Inflammatory macrophage treated with lipopolysaccharide for 1 hour (primary cell): ENCODE measurements around the gene PRTFDC1.
"Not testable (repeated sequence)": the region's sequence is repeated elsewhere in the genome, so short reads cannot be mapped to it uniquely, and the experiment has no call there.

Experiments used
- DNase-seq, 2 donors: peaks; one replicate each; pipeline ENCODE4 v3.0.0-alpha.2; 2020 to 2022

The PRTFDC1 gene, protein sequence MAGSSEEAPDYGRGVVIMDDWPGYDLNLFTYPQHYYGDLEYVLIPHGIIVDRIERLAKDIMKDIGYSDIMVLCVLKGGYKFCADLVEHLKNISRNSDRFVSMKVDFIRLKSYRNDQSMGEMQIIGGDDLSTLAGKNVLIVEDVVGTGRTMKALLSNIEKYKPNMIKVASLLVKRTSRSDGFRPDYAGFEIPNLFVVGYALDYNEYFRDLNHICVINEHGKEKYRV

DNA sequence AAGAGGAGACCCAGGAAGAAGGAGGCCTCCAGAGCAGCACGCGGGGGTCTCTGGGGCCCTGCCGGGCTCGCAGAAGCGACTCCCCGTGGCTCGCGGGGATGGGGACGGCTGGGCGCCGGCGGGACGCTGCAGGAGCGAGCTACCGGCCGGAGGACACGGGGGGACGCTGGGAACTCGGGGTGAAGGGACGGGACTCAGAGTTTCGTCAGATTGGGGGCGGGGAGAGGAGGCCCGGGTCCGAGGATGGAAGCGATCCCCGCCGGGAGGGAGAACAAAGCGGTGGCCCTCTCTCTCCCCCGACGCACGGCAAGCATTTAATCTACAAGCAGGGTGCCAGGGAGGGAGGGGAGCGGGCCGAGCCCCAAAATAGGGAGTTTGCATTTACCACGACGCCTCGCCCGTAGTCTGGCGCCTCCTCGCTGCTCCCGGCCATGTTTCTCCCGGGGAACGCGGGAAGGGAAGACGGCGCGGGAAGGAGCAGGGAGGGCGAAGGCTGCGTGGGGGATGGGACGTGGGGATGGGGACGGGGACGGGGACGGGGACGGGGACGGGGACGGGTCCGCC lies at the start of gene PRTFDC1:
Gene PRTFDC1 (minus strand): TSS at position 464 of the 564 bp plus-strand sequence. CDS start 31 bp downstream, at position 433.
- peak in 1 of 2 donors; percentile 11 for DNase-seq

DNA sequence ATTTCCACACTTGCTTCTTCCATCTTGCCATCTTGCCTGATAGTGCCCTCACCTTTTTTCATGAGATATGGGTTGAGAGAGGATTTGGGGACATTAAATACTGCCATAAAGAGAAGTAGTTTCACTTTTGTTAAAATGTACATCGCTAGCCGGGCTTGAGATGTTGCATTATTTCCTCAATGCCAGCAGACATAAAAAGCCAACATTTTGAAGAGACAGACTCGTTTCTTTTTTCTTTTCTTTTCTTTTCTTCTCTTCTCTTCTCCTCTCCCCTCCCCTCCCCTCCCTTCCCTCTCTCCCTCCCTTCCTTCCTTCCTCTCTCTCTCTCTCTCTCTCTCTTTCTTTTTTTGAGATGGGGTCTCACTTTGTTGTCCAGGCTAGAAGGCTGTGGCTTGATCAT lies 45.6 kb upstream of the PRTFDC1 start:
- no peak for DNase-seq

- DNase-seq, result no peak
Measured at GRCh38 chr10:24995072-24995471, 42.7 kb upstream of the PRTFDC1 start.

DNA sequence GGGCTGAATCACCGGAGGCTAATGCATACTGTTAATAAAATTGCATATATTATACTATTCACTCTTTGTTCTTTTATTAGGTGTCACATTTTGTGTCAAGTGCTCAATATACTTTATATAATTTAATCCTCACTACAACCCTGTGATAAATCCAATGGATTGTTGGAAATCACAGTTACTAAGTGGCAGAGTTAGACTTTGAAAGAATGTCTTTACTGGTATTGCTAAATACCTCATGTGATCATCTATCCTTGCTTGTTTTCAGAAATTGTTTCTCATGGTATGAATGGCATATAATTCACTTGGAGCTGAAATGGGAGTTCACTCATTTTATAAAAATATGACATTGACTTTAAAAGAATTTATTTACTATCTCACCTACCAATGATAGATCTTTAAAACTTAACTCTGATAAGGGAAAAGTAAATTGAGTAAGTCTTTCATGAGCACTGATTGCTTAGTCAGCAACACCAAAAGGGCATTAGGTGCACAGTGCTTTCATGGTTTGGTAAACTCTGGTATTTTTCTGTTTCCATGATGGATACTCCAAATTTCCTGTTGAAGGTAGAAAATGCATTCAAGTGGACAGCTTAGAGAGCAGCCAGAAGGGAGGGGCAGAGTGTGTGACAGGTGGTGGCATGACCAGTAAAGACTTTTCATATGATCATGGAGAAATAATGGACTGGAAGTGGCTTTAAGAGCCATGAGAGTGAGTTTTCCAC lies 41.0 kb upstream of the PRTFDC1 start:
- no peak for DNase-seq

- no peak for DNase-seq
Measured at GRCh38 chr10:24992512-24993133, 40.2 kb upstream of the PRTFDC1 start.

- DNase-seq, result no peak
Measured at GRCh38 chr10:24991298-24991697, 38.9 kb upstream of the PRTFDC1 start.

DNA sequence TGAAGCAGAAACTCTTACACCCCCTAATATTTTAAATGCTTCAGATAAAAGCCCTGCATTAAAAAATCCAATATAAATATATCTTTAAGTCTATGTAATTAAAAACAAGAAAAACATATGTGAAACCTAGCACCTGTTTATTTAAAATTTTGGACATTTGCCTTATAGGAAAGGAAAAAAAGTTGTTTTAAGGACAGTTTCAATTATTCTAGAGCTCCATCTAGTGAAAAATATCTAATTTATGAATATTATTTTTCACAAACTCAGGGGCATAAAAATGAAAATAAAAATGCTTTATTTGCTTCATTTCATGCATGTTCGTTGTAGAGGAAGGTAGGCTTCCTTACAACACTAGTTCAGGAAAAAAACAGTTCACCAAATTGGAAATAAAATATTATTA lies 37.5 kb upstream of the PRTFDC1 start:
- DNase-seq, result no peak

DNA sequence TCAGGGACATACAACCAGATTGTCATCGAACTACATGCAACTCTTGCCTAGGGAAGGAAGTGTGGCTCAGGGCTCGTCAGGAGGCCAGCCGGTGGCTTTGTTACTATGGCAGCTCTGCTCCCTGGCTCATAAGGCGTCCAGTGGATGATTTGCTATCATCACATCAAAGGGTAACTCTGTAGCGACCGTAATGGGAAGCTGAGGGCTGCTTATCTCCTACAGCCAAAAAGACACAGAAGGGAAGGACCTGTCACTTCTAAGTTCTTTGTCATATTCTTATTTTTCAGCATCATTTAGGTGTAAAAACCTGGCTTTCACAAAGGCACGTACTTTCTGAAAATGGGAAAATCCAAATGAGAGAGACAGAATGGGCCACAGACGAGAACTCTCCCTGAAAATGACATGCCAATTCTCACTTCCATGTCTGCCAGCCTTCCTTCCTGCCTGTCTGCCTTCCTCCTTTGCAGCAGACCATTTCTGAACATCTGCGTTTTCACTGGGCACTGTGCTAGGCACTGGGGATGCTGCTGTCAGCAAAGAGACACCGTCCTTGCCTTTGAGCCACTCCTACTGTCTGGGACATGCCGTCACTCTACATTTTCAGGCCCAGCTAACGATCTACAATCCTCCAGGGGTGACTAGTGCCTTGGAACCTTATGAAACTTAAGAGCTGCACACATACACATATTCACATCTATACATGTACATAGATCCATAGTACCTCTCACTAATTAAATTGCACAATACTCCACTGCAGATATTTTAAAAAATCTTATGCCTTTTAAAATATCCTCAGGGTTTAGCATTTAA lies 36.6 kb upstream of the PRTFDC1 start:
- DNase-seq, result no peak

GRCh38 chr10:24984906-24985305 lies 32.5 kb upstream of the PRTFDC1 start:
- no peak for DNase-seq

DNA sequence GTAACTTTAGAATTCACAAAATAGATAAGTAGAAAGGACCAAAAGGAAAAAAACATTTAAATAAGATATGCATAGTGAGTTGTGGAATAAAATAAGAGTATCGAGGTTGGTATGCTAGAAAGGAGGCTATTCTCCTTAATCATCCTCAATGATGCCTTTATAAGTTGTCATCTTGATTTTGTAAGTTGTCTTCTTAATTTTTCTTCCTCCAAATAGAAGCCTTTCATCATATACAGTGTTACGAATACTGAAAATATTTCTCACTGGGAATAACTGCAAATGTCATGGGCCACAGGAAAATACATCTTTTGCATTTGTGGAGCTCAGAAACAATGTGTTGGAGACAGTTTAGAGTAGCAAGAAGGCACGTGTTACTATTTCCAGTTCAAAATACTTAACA lies 31.5 kb upstream of the PRTFDC1 start:
- no peak for DNase-seq

- DNase-seq, result no peak
Measured at GRCh38 chr10:24983130-24983529, 30.7 kb upstream of the PRTFDC1 start.

DNA sequence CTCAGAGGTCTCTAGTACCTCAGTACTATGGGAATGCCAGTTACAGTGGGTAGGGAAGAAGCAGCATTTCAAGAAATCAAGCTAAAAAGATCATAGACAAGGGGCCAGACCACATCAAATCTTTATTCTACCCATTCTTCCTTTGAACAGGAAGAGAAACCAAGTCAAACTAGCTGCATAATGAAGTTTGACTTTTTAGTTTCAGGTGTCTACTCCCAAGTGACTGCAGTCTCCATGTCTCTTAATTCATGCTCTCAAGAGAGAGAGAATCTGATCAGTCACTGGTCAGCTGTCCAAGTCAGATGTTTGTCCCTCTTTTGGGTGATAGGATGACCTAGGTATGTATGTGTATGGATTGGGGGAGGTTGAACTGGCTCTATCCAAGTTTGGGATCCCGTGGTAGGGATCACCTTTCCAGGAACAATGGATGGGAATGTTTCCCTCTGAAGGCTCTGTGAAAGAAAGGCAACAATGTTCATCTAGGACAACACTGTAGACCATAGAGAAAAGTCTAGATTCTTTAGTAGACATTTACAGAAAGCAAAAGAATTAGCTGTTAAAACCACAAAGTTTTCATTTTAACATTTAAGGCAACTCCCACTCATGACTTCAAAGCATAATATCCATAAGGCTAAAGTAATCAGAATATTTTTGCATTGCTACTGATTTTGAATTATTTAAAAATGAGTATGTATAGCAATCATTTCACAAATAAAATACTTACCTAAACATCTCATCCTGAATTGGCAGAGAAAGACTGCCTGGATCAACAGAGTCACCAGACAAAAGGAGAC lies 30.1 kb upstream of the PRTFDC1 start:
- no peak for DNase-seq

DNA sequence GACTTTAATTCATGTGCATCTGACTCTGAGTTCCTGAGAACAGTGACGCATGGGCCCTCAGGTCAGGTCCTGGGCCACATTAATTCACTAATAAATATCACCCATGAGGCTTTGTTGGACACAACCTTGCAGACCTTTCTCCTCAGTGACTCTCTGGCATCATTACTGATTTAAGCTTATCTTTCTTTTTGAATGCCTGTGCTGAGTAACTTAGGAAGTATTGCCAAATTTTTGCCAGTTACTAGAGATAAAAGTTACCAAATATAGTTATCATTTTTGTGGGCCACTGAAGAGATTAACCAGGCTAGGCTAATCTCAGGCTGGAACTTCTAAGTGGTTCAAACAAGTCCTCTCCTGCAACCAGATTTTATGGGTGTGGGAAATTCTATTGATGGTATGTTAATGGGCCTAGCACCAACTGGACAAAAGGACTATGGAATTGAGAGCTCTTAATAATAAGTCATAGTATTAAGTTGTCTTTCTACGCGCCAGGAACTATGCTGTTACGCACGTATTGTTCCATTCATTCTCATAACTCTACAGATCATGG lies 28.8 kb upstream of the PRTFDC1 start:
- DNase-seq, result no peak

DNA sequence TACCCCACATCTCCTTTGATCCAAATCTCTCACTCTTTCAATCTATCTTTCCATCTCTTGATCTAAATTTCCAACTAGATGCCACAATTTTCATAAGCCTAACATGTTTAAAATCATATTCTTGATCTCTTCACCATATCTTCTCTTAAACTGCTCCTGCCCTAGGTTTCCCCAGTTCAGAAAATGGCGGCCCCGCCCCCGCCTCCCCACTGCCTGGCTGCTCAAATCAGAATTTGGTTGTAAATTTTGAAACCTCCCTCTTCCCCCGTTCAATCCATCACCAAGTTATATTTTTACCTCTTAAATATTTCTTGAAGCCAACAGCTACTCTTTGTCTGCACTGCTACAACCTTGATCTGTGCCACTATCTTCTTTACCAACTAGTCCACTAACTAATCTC lies 27.3 kb upstream of the PRTFDC1 start:
- no peak for DNase-seq

DNA sequence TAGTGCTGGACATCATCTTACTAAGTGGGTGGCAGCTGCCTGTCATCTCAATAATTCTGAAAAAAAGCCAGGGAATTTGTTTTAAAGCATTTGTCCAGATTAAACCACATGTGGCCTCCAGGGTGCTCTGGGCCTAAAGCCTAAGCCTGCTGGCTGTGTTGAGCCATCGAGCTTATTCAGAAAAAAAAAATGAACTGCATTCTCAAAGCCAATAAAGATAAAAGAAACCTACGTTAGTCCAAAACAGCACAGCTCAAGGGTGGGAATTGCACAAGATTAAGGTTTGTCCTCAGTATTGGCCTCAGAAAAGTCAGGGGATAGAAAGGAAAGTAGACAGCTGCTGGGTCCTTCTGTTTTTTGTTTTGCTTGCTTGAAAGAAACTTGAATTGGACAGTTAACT lies 22.6 kb upstream of the PRTFDC1 start:
- no peak for DNase-seq

DNA sequence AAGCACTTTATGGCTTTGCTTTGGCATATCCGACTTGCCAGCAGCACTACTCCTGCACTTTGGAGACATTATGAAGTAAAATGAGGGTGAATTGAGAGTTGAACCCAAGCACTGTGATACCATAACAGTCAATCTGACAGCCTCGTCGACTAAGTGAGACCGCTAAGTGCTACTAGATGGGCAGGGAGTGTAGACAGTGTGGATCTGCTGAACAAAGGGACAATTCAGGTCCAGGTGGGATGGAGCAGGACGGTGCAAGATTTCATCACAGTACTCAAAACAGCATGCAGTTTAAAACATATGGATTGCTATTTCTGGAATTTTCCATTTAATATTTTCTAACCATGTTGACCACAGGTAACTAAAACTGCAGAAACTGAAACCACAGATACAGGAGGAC lies 20.8 kb upstream of the PRTFDC1 start:
- no peak for DNase-seq

GRCh38 chr10:24971374-24971773 lies 19.0 kb upstream of the PRTFDC1 start:
- no peak for DNase-seq

DNA sequence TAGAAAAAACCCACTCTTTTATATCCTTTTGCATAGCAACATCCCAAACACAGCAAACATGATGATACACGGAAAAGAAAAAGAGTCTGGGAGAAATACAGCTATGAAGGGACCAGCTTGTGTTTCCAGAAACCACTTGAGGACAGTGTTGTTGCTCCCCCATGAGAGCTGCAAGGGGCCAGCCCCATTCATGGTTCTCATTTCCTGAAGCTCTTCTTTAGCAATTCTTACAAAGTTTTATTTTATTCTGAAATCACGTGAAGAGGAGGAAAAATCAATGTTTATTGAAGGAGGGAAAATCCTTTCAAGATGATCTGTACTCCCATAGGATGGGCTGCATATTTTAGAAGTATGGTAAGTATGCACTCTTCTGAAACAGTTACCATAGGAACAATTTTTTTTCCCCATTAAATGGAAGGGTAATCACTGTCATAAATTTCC lies 17.5 kb upstream of the PRTFDC1 start:
- DNase-seq, result no peak

DNA sequence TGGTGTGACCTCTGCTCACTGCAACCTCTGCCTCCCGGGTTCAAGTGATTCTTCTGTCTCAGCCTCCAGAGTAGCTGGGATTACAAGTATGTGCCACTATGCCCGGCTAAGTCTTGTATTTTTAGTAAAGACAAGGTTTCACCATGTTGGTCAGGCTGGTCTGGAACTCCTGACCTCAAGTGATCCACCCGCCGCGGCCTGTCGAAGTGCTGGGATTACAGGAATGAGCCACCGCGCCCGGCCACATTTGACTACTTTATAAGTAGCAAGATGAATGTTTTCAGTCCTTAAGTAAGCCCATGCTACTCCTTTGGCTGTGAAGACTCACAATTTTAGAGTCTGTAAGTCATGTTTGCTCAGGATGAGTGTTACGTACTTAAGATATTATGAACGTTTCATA lies 16.5 kb upstream of the PRTFDC1 start:
- DNase-seq, result not testable (repeated sequence)

DNA sequence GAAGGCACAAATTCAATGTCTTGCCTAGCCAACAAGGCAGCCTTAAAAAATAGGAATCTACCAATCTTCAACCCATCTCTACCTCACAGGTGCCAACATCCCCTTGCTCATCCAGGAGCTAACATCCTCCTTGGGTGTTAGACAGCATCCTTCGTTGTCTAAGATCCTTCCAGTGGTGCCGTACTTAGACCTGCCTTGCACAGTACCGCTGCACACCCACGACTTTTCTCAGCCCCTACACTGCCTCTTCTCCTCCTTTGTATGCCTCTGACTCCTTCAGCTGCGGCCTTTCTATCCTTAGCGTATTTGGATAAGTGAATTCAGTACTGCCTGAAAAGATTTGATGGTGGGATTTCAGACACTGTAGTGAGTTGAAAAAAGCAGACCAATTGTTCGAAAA lies 15.9 kb upstream of the PRTFDC1 start:
- DNase-seq, result no peak

GRCh38 chr10:24966962-24967481 lies 14.6 kb upstream of the PRTFDC1 start:
- DNase-seq, result no peak

GRCh38 chr10:24965051-24965450 lies 12.6 kb upstream of the PRTFDC1 start:
- no peak for DNase-seq
